ENCODE data around the gene PROK1. TPM values are rescaled to one million over a fixed set of nuclear protein-coding genes. Genes with fewer than 3 reads are reported as not detected.

The PROK1 gene
- total RNA-seq, 1 experiment from 2014 or later, result 0.22 TPM

DNA sequence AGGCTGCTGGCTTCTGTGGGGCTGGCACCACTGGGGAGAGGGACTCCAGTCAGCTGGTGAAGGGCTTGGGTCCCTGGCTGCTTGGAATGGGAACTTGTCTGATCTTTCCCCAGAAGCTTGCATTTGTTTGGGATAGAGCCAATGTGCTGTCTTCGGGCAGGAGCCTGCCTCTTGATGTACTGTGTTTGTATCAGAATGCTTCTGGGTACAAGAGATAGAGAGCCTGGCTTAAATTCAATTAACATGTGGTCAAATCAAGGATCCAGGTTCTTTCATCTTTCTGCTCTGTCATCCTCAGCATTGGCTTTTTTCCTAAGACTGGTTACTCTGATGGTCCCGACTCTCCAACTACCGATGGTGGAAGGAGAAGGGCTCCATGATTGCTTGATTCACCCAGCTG is 16.0 kb upstream of the PROK1 start:
- Histone ChIP-seq H2AFZ (ENCODE audit: low read depth, low read length, poor library complexity, severe bottlenecking) (no peak overlapping the region), H3K4me3 (replicated peaks in 1 of 2; ENCODE audit: low read depth in 1 of 2, low read length in 2 of 2) (no peak overlapping the region), H3K36me3 (ENCODE audit: control insufficient read depth in 1 of 2, insufficient read depth in 2 of 2, low read length in 2 of 2) (no peaks in the 10 kb centered on the region), H4K20me1 (ENCODE audit: insufficient read depth) (no peaks in the 10 kb centered on the region), H3K9ac (ENCODE audit: low read length) (no peak overlapping the region), H3K4me2 (ENCODE audit: low read length) (no peak overlapping the region), H3K27me3 (ENCODE audit: insufficient read depth, low read length) (0 out of 2 replicates have a peak, but pooled peaks cover 6% of the 10 kb centered on the region), H3K27ac (ENCODE audit: low read depth, low read length) (no peak overlapping the region), H3K79me2 (ENCODE audit: insufficient read depth, low read length) (no peaks in the 10 kb centered on the region), H3K4me1 (ENCODE audit: control insufficient read depth in 1 of 2, insufficient read depth in 2 of 2, low read length in 2 of 2) (peaks cover 24 to 39% of the 10 kb centered on the region in 2 experiments), H3K9me2 (ENCODE audit: insufficient read depth) (no peaks in the 10 kb centered on the region), H3K9me3 (ENCODE audit: control insufficient read depth in 1 of 2, insufficient read depth in 1 of 2, low read depth in 1 of 2, low read length in 2 of 2) (no peaks in the 10 kb centered on the region)
- TF ChIP-seq SIN3A (IDR thresholded peaks at IDR 0.05; ENCODE audit: low read depth) (no peak), MAX (IDR thresholded peaks at IDR 0.05) (no peak), POLR2AphosphoS5 (IDR thresholded peaks at IDR 0.05; ENCODE audit: low read depth, low read length) (no peak), CEBPB (IDR thresholded peaks at IDR 0.05; ENCODE audit: low read depth) (no peak), EGR1 (IDR thresholded peaks at IDR 0.05; ENCODE audit: low read depth) (no peak), RAD21 (IDR thresholded peaks at IDR 0.05; ENCODE audit: low read depth) (no peak), CTCF (IDR thresholded peaks at IDR 0.05 in 2 of 3, conservative IDR thresholded peaks at IDR 0.05 in 1 of 3; ENCODE audit: borderline replicate concordance in 1 of 3, insufficient read depth in 1 of 3, low read depth in 2 of 3, low read length in 2 of 3) (no peak), TCF7L2 (IDR thresholded peaks at IDR 0.05; ENCODE audit: borderline replicate concordance, extremely low read depth, insufficient read depth, insufficient read length) (no peak), EZH2 (IDR thresholded peaks at IDR 0.05) (no peak), EZH2phosphoT487 (IDR thresholded peaks at IDR 0.05; ENCODE audit: borderline replicate concordance) (no peak)
- TF ChIP-seq, protein P1, sequence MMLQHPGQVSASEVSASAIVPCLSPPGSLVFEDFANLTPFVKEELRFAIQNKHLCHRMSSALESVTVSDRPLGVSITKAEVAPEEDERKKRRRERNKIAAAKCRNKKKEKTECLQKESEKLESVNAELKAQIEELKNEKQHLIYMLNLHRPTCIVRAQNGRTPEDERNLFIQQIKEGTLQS (IDR thresholded peaks at IDR 0.05), result no peak
- RAD21 ChIA-PET (ENCODE audit: low non-redundant PET in 1 of 2, low total read pairs in 2 of 2, uncharacterized antibody in 2 of 2, unreplicated experiment in 2 of 2), result interaction anchor here (1.5 to 1.6 kb wide), 2 partner anchors 25 kb away, joined by 4 to 7 read pairs; no protein-coding TSS in a partner anchor
- no peak for DNase-seq (ENCODE audit: low read depth, low spot score)
- POLR2A ChIA-PET, result no interaction called here
- intact Hi-C loops (cut with micrococcal nuclease), result no loop called here
- no TSS peak for BruUV-seq (replicated peaks)
- CTCF ChIA-PET, result interaction anchor here (2.2 kb wide), 1 partner anchor 25 kb away, joined by 7 read pairs; no protein-coding TSS in a partner anchor
- ATAC-seq, result no peak

All from HCT116 (cell line).